Measurements from ENCODE around the gene G6PC2.

DNA sequence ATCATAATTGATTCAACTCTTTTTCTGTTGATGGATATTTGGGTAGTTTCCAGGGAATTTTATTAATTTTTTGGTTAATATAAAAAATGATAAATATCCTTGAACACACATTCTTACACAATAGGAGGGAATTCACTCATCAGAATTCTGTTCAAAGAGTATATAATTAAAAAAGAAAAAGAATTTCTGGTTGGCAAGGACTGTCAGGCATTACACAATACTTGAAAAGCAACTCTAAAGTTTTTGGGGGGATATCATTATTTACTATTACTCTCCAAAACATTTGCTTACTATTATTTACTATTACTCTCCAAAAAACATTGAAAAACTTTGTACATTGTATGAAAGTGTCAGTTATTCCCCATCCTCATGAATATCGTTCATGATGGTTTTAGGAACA, 38.0 kb downstream of the G6PC2 start:
- TF ChIP-seq IKZF1 (conservative IDR thresholded peaks at IDR 0.05) (no peak), KLF5 (IDR thresholded peaks at IDR 0.05; ENCODE audit: partially characterized antibody) (no peak), POLR2AphosphoS5 (IDR thresholded peaks at IDR 0.05; ENCODE audit: low read length) (no peak), BHLHE40 (IDR thresholded peaks at IDR 0.05; ENCODE audit: borderline replicate concordance in 1 of 2, low read depth in 2 of 2, low read length in 1 of 2) (no peak), HCFC1 (IDR thresholded peaks at IDR 0.05; ENCODE audit: low read length) (no peak), CREB1 (IDR thresholded peaks at IDR 0.05; ENCODE audit: low read depth) (no peak)
- TF ChIP-seq, protein P1, sequence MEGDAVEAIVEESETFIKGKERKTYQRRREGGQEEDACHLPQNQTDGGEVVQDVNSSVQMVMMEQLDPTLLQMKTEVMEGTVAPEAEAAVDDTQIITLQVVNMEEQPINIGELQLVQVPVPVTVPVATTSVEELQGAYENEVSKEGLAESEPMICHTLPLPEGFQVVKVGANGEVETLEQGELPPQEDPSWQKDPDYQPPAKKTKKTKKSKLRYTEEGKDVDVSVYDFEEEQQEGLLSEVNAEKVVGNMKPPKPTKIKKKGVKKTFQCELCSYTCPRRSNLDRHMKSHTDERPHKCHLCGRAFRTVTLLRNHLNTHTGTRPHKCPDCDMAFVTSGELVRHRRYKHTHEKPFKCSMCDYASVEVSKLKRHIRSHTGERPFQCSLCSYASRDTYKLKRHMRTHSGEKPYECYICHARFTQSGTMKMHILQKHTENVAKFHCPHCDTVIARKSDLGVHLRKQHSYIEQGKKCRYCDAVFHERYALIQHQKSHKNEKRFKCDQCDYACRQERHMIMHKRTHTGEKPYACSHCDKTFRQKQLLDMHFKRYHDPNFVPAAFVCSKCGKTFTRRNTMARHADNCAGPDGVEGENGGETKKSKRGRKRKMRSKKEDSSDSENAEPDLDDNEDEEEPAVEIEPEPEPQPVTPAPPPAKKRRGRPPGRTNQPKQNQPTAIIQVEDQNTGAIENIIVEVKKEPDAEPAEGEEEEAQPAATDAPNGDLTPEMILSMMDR (IDR thresholded peaks at IDR 0.05 in 2 of 3, conservative IDR thresholded peaks at IDR 0.05 in 1 of 3; ENCODE audit: control insufficient read depth in 2 of 3, extremely low read depth in 1 of 3, insufficient read depth in 1 of 3, low read depth in 3 of 3, low read length in 3 of 3), result no peak
- TF ChIP-seq, protein P2, sequence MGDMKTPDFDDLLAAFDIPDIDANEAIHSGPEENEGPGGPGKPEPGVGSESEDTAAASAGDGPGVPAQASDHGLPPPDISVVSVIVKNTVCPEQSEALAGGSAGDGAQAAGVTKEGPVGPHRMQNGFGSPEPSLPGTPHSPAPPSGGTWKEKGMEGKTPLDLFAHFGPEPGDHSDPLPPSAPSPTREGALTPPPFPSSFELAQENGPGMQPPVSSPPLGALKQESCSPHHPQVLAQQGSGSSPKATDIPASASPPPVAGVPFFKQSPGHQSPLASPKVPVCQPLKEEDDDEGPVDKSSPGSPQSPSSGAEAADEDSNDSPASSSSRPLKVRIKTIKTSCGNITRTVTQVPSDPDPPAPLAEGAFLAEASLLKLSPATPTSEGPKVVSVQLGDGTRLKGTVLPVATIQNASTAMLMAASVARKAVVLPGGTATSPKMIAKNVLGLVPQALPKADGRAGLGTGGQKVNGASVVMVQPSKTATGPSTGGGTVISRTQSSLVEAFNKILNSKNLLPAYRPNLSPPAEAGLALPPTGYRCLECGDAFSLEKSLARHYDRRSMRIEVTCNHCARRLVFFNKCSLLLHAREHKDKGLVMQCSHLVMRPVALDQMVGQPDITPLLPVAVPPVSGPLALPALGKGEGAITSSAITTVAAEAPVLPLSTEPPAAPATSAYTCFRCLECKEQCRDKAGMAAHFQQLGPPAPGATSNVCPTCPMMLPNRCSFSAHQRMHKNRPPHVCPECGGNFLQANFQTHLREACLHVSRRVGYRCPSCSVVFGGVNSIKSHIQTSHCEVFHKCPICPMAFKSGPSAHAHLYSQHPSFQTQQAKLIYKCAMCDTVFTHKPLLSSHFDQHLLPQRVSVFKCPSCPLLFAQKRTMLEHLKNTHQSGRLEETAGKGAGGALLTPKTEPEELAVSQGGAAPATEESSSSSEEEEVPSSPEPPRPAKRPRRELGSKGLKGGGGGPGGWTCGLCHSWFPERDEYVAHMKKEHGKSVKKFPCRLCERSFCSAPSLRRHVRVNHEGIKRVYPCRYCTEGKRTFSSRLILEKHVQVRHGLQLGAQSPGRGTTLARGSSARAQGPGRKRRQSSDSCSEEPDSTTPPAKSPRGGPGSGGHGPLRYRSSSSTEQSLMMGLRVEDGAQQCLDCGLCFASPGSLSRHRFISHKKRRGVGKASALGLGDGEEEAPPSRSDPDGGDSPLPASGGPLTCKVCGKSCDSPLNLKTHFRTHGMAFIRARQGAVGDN (IDR thresholded peaks at IDR 0.05), result no peak
